Measurements from ENCODE around the gene ANKRD13D. TPM values are rescaled to one million over a fixed set of nuclear protein-coding genes. Genes with fewer than 3 reads are reported as not detected.

ANKRD13D gene
- total and polyA plus RNA-seq, 8 donors: 9.8 to 60.7 (median 14.9) TPM

- FAIRE-seq: no peak
- peaks cover 21 to 38% (median 30%) of the 10 kb centered on the region in 3 donors for H3K4me1 ChIP-seq
- no peak for TF ChIP-seq CTCF (IDR thresholded peaks at IDR 0.05)
- intact Hi-C loops (cut with DNase I): loop anchor here in 2 of 3 donors (5.0 kb wide), 2 partner anchors 43 to 108 kb away; no protein-coding TSS in a partner anchor
- H3K4me3 ChIP-seq: peak overlapping the region in 3 of 4 donors; percentile 3 to 32 (median 17)
- peak overlapping the region; percentile 45 to 78 (median 76) for H3K27ac ChIP-seq
- DNase-seq: peak in 3 of 6 donors; percentile 25 to 64 (median 46)
- 53% methylated on average over 15 of the region's 15 CpGs for WGBS, 2 donors
- no peaks in the 10 kb centered on the region for H3K27me3 ChIP-seq
- H3K36me3 ChIP-seq: no peaks in the 10 kb centered on the region
- ATAC-seq: no peak
- no peaks in the 10 kb centered on the region for H3K9me3 ChIP-seq
Measured at GRCh38 chr11:67269401-67270255, 19.5 kb upstream of the ANKRD13D start.

GRCh38 chr11:67270256-67271204 lies 18.6 kb upstream of the ANKRD13D start:
- ATAC-seq (peak; percentile 14 to 27 (median 25)), DNase-seq (peak in 4 of 6 donors; percentile 16 to 52 (median 40)), FAIRE-seq (no peak)
- Histone ChIP-seq H3K27ac (peak overlapping the region; percentile 45 to 78 (median 76)), H3K4me1 (peaks cover 21 to 43% (median 30%) of the 10 kb centered on the region in 3 donors), H3K4me3 (peak overlapping the region in 3 of 4 donors; percentile 3 to 32 (median 17)), H3K9me3 (no peaks in the 10 kb centered on the region), H3K36me3 (no peaks in the 10 kb centered on the region), H3K27me3 (no peaks in the 10 kb centered on the region)
- 42 to 52% methylated on average over 27 to 28 of the region's 28 CpGs for WGBS, 2 donors
- TF ChIP-seq CTCF (IDR thresholded peaks at IDR 0.05): no peak
- intact Hi-C loops (cut with DNase I): no loop called here

GRCh38 chr11:67271205-67271540 lies 17.9 kb upstream of the ANKRD13D start:
- H3K9me3 ChIP-seq: no peaks in the 10 kb centered on the region
- no peak for FAIRE-seq
- peak overlapping the region in 3 of 4 donors; percentile 75 to 78 (median 78) for H3K27ac ChIP-seq
- intact Hi-C loops (cut with DNase I): no loop called here
- 77 to 79% methylated on average over 5 of the region's 5 CpGs for WGBS, 2 donors
- TF ChIP-seq CTCF (IDR thresholded peaks at IDR 0.05): no peak
- H3K4me3 ChIP-seq: peak overlapping the region in 1 of 4 donors; percentile 32
- peaks cover 21 to 40% (median 26%) of the 10 kb centered on the region in 3 donors for H3K4me1 ChIP-seq
- ATAC-seq: no peak
- peak in 1 of 6 donors; percentile 5 for DNase-seq
- H3K36me3 ChIP-seq: no peaks in the 10 kb centered on the region
- H3K27me3 ChIP-seq: no peaks in the 10 kb centered on the region

GRCh38 chr11:67271541-67272284 lies 17.4 kb upstream of the ANKRD13D start:
- Histone ChIP-seq H3K36me3 (no peaks in the 10 kb centered on the region), H3K4me1 (peaks cover 21 to 40% (median 26%) of the 10 kb centered on the region in 3 donors), H3K27ac (peak overlapping the region in 2 of 4 donors; percentile 78), H3K27me3 (no peaks in the 10 kb centered on the region), H3K9me3 (no peaks in the 10 kb centered on the region), H3K4me3 (peak overlapping the region in 1 of 4 donors; percentile 32)
- 73 to 74% methylated on average over 19 of the region's 19 CpGs for WGBS, 2 donors
- FAIRE-seq (no peak), DNase-seq (peak in 3 of 6 donors; percentile 4 to 53 (median 26)), ATAC-seq (peak in 1 of 4 donors; percentile 13)
- intact Hi-C loops (cut with DNase I): no loop called here
- TF ChIP-seq CTCF (IDR thresholded peaks at IDR 0.05): no peak
